ENCODE data around the gene C19orf67.
A peak's percentile ranks its signal among the peaks of the same experiment; 100 is the strongest.

Gene C19orf67

GRCh38 chr19:14086098-14086497 lies 515 bp upstream of the C19orf67 start:
- no peak for DNase-seq (ENCODE audit: low read depth, low spot score)

- no peak for DNase-seq (ENCODE audit: low read depth, low spot score)
Measured at GRCh38 chr19:14082675-14082960, 3.0 kb downstream of the C19orf67 start.

GRCh38 chr19:14081797-14082674 lies 3.5 kb downstream of the C19orf67 start:
- DNase-seq (ENCODE audit: low read depth, low spot score) = peak; percentile 59

GRCh38 chr19:14080887-14081796 lies 4.4 kb downstream of the C19orf67 start:
- peak; percentile 100 for DNase-seq (ENCODE audit: low read depth, low spot score)

- no peak for DNase-seq (ENCODE audit: low read depth, low spot score)
Measured at GRCh38 chr19:14078411-14078810, 7.2 kb downstream of the C19orf67 start.

GRCh38 chr19:14073925-14074838 lies 11.4 kb downstream of the C19orf67 start:
- no peak for DNase-seq (ENCODE audit: low read depth, low spot score)

GRCh38 chr19:14073261-14073924 lies 12.2 kb downstream of the C19orf67 start:
- DNase-seq (ENCODE audit: low read depth, low spot score) = peak; percentile 90

GRCh38 chr19:14072535-14073260 lies 12.9 kb downstream of the C19orf67 start, which contains the start of gene MISP3:
MISP3 (plus strand) TSS chr19:14072786; CDS start chr19:14073310, 524 bp downstream.
- DNase-seq (ENCODE audit: low read depth, low spot score) = no peak

GRCh38 chr19:14070268-14071050 lies 15.1 kb downstream of the C19orf67 start:
- no peak for DNase-seq (ENCODE audit: low read depth, low spot score)

- DNase-seq (ENCODE audit: low read depth, low spot score) = no peak
Measured at GRCh38 chr19:14066134-14066533, 19.4 kb downstream of the C19orf67 start.

- no peak for DNase-seq (ENCODE audit: low read depth, low spot score)
Measured at GRCh38 chr19:14063105-14063504, 22.5 kb downstream of the C19orf67 start.

- no peak for DNase-seq (ENCODE audit: low read depth, low spot score)
Measured at GRCh38 chr19:14062558-14062855, 23.1 kb downstream of the C19orf67 start.

- no peak for DNase-seq (ENCODE audit: low read depth, low spot score)
Measured at GRCh38 chr19:14061751-14062557, 23.6 kb downstream of the C19orf67 start, which contains the start of gene PALM3. PALM3 (minus strand) TSS chr19:14062076; CDS start chr19:14061980, 96 bp downstream.

GRCh38 chr19:14061081-14061749 lies 24.4 kb downstream of the C19orf67 start:
- DNase-seq (ENCODE audit: low read depth, low spot score) = no peak

- no peak for DNase-seq (ENCODE audit: low read depth, low spot score)
Measured at GRCh38 chr19:14059652-14060155, 25.9 kb downstream of the C19orf67 start.

GRCh38 chr19:14059093-14059480 lies 26.5 kb downstream of the C19orf67 start:
- DNase-seq (ENCODE audit: low read depth, low spot score) = no peak

- DNase-seq (ENCODE audit: low read depth, low spot score) = no peak
Measured at GRCh38 chr19:14058182-14059092, 27.1 kb downstream of the C19orf67 start.
